OCI-LY7 (cell line): Measurements from ENCODE around the gene ARHGAP24. TPM values are rescaled to one million over a fixed set of nuclear protein-coding genes. Genes with fewer than 3 reads are reported as not detected.

Experiments
- BruUV-seq: library from RNA; stranded (reverse); fragments of 400-500 nt; replicated peaks from 2 replicates; lab custom pipeline; 2021; lab: Mats Ljungman, UMichigan
- CTCF ChIA-PET: fragments of 300-600 bp; sonication (Branson Sonifier 250); formaldehyde crosslinking; loops from one replicate; lab custom pipeline; 2022; ENCODE audit warnings: antibody characterized with exemption; ENCODE audit not compliant: unreplicated experiment; lab: Charles Lee
- POLR2A ChIA-PET: fragments of 300-600 bp; sonication (Branson Sonifier 250); formaldehyde crosslinking; loops from one replicate; lab custom pipeline; 2022; ENCODE audit warnings: antibody characterized with exemption; lab: Charles Lee
- DNase-seq: peaks from one replicate; pipeline ENCODE4 v3.0.0-alpha.2; 2015; ENCODE audit warnings: low spot score
- H2AFZ ChIP-seq: fragments of 200-600 bp; sonication (generic), shearing (Covaris generic); 2 replicates; pipeline ENCODE4 v1.6.1; 2014; ENCODE audit warnings: mild to moderate bottlenecking, antibody characterized with exemption, low read length, moderate library complexity
- H3K27ac ChIP-seq: fragments of 200-600 bp; sonication (generic); 2 replicates; pipeline ENCODE4 v1.5.1; 2014; ENCODE audit warnings: mixed run types, low read depth, mild to moderate bottlenecking, moderate library complexity, low read length, inconsistent platforms; ENCODE audit not compliant: poor library complexity, severe bottlenecking
- H3K36me3 ChIP-seq: fragments of 200-600 bp; sonication (generic); 2 replicates; pipeline ENCODE4 v1.6.1; 2014; ENCODE audit warnings: mild to moderate bottlenecking, antibody characterized with exemption, low read length, moderate library complexity, mixed read lengths; ENCODE audit not compliant: insufficient read depth
- H3K4me1 ChIP-seq: fragments of 200-600 bp; sonication (generic); 2 replicates; pipeline ENCODE4 v1.5.1; 2014; ENCODE audit warnings: mild to moderate bottlenecking, low read length; ENCODE audit not compliant: insufficient read depth, poor library complexity, severe bottlenecking
- H3K4me2 ChIP-seq: fragments of 200-600 bp; sonication (generic); 2 replicates; pipeline ENCODE4 v1.6.1; 2014; ENCODE audit warnings: mild to moderate bottlenecking, low read length
- H3K4me3 ChIP-seq: fragments of 200-600 bp; sonication (generic); 2 replicates; pipeline ENCODE4 v1.5.1; 2014; ENCODE audit warnings: mild to moderate bottlenecking, low read depth, low read length; ENCODE audit not compliant: poor library complexity, severe bottlenecking
- H3K79me2 ChIP-seq: fragments of 200-600 bp; sonication (generic); 2 replicates; pipeline ENCODE4 v1.6.1; 2016; ENCODE audit warnings: low read depth, mild to moderate bottlenecking, low read length, moderate library complexity, mixed read lengths; ENCODE audit not compliant: insufficient read depth
- H3K9me2 ChIP-seq: fragments of 200-600 bp; sonication (generic); 2 replicates; pipeline ENCODE4 v1.6.1; 2016; ENCODE audit warnings: mild to moderate bottlenecking, low read length, mixed read lengths; ENCODE audit not compliant: insufficient read depth
- H3K9me3 ChIP-seq: fragments of 200-600 bp; sonication (generic); 2 replicates; pipeline ENCODE4 v1.6.1; 2014; ENCODE audit warnings: mild to moderate bottlenecking, mixed run types, low read length, mixed read lengths
- H4K20me1 ChIP-seq: fragments of 200-600 bp; sonication (generic); 2 replicates; pipeline ENCODE4 v1.6.1; 2014; ENCODE audit warnings: mild to moderate bottlenecking, antibody characterized with exemption, low read length, moderate library complexity, mixed read lengths; ENCODE audit not compliant: insufficient read depth
- CTCF ChIP-seq: fragments of 200-600 bp; sonication (generic); conservative IDR thresholded peaks from 2 replicates; pipeline ENCODE4 v1.5.1; 2014; ENCODE audit warnings: mild to moderate bottlenecking, antibody characterized with exemption, low read length, moderate library complexity, mixed read lengths
- EZH2phosphoT487 ChIP-seq: fragments of 200-600 bp; sonication (generic); IDR thresholded peaks from 2 replicates; pipeline ENCODE4 v1.6.1; 2018; ENCODE audit warnings: low read depth, borderline replicate concordance, mild to moderate bottlenecking, mixed run types, antibody characterized with exemption, low read length, moderate library complexity, mixed read lengths
- intact Hi-C: fragments of 100-400 bp; cut with micrococcal nuclease; formaldehyde crosslinking; loops from one replicate; pipeline ENCODE4 v1.10.0; 2022; ENCODE audit not compliant: unreplicated experiment
- total RNA-seq, 2 experiments: library from RNA; depleted of rRNA in 1 of 2; stranded (reverse); fragments of >200 nt in 1 of 2; shearing (Covaris generic) in 1 of 2; gene quantifications; 2 replicates each; pipeline ENCODE4 v1.2.3, GENCODE V29; 2014 to 2022

Gene ARHGAP24
- total RNA-seq, 2 experiments from 2014 or later, result 0.88 to 4.4 TPM

GRCh38 chr4:85498068-85498733 lies 23.3 kb downstream of the ARHGAP24 start:
- no peak overlapping the region for H3K27ac ChIP-seq
- H3K9me3 ChIP-seq, result no peaks in the 10 kb centered on the region
- no peaks in the 10 kb centered on the region for H3K36me3 ChIP-seq
- H3K4me1 ChIP-seq, result no peaks in the 10 kb centered on the region
- H3K4me2 ChIP-seq, result no peak overlapping the region
- CTCF ChIA-PET, result no interaction called here
- no TSS peak for BruUV-seq
- POLR2A ChIA-PET, result interaction anchor here (0.5 to 4.3 kb wide), 14 partner anchors 9 to 272 kb away, joined by 3 to 28 read pairs (median 4); partner anchors contain the start of gene ARHGAP24
- peak overlapping the region; percentile 52; the same call in 1 of the 2 replicates for H2AFZ ChIP-seq
- H3K79me2 ChIP-seq, result no peaks in the 10 kb centered on the region
- intact Hi-C loops, result no loop called here
- no peaks in the 10 kb centered on the region for H4K20me1 ChIP-seq
- TF ChIP-seq CTCF (no peak), EZH2phosphoT487 (no peak)
- no peak overlapping the region for H3K4me3 ChIP-seq
- no peaks in the 10 kb centered on the region for H3K9me2 ChIP-seq
- DNase-seq, result no peak

GRCh38 chr4:85499573-85499972 lies 24.6 kb downstream of the ARHGAP24 start:
- DNase-seq, result no peak
- no peaks in the 10 kb centered on the region for H3K9me2 ChIP-seq
- H2AFZ ChIP-seq, result no peak overlapping the region
- no peaks in the 10 kb centered on the region for H3K4me1 ChIP-seq
- no peaks in the 10 kb centered on the region for H3K36me3 ChIP-seq
- H3K27ac ChIP-seq, result no peak overlapping the region
- no peaks in the 10 kb centered on the region for H4K20me1 ChIP-seq
- CTCF ChIA-PET, result no interaction called here
- POLR2A ChIA-PET, result interaction anchor here (0.6 to 4.3 kb wide), 8 partner anchors 10 to 1714 kb away, joined by 3 to 28 read pairs (median 4); partner anchors contain the start of gene ARHGAP24
- no peak for TF ChIP-seq CTCF
- no peak for TF ChIP-seq EZH2phosphoT487
- no TSS peak for BruUV-seq
- no peak overlapping the region for H3K4me2 ChIP-seq
- H3K79me2 ChIP-seq, result no peaks in the 10 kb centered on the region
- intact Hi-C loops, result no loop called here
- H3K9me3 ChIP-seq, result no peaks in the 10 kb centered on the region
- no peak overlapping the region for H3K4me3 ChIP-seq
